Keratinocyte (primary cell): Measurements from ENCODE around the gene PRKN. TPM values are rescaled to one million over a fixed set of nuclear protein-coding genes. Genes with fewer than 3 reads are reported as not detected.

Experiments used
- DNase-seq: peaks from one replicate; pipeline ENCODE4 v3.0.0-alpha.2; 2011; ENCODE audit warnings: low read depth, missing footprints, low spot score
- FAIRE-seq: peaks from 2 replicates; lab custom pipeline; 2011; peaks lifted over from hg19 to GRCh38; lab: Jason Lieb, UNC
- H2AFZ ChIP-seq: 2 replicates; pipeline ENCODE4 v1.6.0; 2012; ENCODE audit warnings: low read length, control low read depth, inconsistent platforms; ENCODE audit not compliant: control insufficient read depth
- H3K27ac ChIP-seq: 2 replicates; pipeline ENCODE4 v1.5.1; 2011; ENCODE audit warnings: low read length; ENCODE audit not compliant: control insufficient read depth, insufficient read depth
- H3K27me3 ChIP-seq: 3 replicates; pipeline ENCODE4 v1.6.0; 2011; ENCODE audit warnings: low read length; ENCODE audit not compliant: control insufficient read depth, insufficient read depth; ENCODE audit errors: extremely low read depth
- H3K36me3 ChIP-seq, 2 experiments: 2 replicates in 1 of 2; 3 replicates in 1 of 2; pipeline ENCODE4 v1.5.1; 2011; ENCODE audit warnings: low read length in 2 of 2, mild to moderate bottlenecking in 1 of 2; ENCODE audit not compliant: control insufficient read depth in 2 of 2, insufficient read depth in 2 of 2; ENCODE audit errors: extremely low read depth in 1 of 2
- H3K4me1 ChIP-seq: 3 replicates; pipeline ENCODE4 v1.5.1; 2011; ENCODE audit warnings: low read length; ENCODE audit not compliant: control insufficient read depth, insufficient read depth; ENCODE audit errors: extremely low read depth
- H3K4me2 ChIP-seq: 3 replicates; pipeline ENCODE4 v1.6.0; 2011; ENCODE audit warnings: low read depth, low read length; ENCODE audit not compliant: control insufficient read depth, insufficient read depth; ENCODE audit errors: extremely low read depth
- H3K4me3 ChIP-seq, 3 experiments: fragments of 200-600 bp in 1 of 3; sonication (generic) in 1 of 3; 2 replicates in 2 of 3; 3 replicates in 1 of 3; pipeline ENCODE4 v1.5.1; 2011 to 2016; ENCODE audit warnings: low read length in 3 of 3, mild to moderate bottlenecking in 3 of 3, control low read depth in 2 of 3, inconsistent platforms in 1 of 3, low read depth in 1 of 3, mixed read lengths in 1 of 3, mixed run types in 1 of 3, moderate library complexity in 1 of 3; ENCODE audit not compliant: control insufficient read depth in 2 of 3, insufficient read depth in 2 of 3; ENCODE audit errors: extremely low read depth in 1 of 3
- H3K79me2 ChIP-seq: 2 replicates; pipeline ENCODE4 v1.6.0; 2012; ENCODE audit warnings: low read length; ENCODE audit not compliant: control insufficient read depth, insufficient read depth
- H3K9ac ChIP-seq: 3 replicates; pipeline ENCODE4 v1.6.0; 2011; ENCODE audit warnings: low read length; ENCODE audit not compliant: control insufficient read depth, insufficient read depth; ENCODE audit errors: extremely low read depth
- H3K9me1 ChIP-seq: 3 replicates; pipeline ENCODE4 v1.6.0; 2011; ENCODE audit warnings: low read length; ENCODE audit not compliant: control insufficient read depth, insufficient read depth; ENCODE audit errors: extremely low read depth
- H3K9me3 ChIP-seq: 2 replicates; pipeline ENCODE4 v1.5.1; 2012; ENCODE audit warnings: low read depth, low read length; ENCODE audit not compliant: control insufficient read depth
- H4K20me1 ChIP-seq: 3 replicates; pipeline ENCODE4 v1.6.0; 2011; ENCODE audit warnings: low read length; ENCODE audit not compliant: control insufficient read depth, insufficient read depth; ENCODE audit errors: extremely low read depth
- EZH2 ChIP-seq: IDR thresholded peaks from one replicate; pipeline ENCODE4 v1.6.1; 2012; ENCODE audit warnings: inconsistent platforms, mild to moderate bottlenecking, low read length, moderate library complexity
- dilution Hi-C: fragments of 300-500 bp; cut with MboI; formaldehyde crosslinking; loops from one replicate; pipeline ENCODE4 v1.7.0; 2020; ENCODE audit warnings: low sequenced_read_pairs; ENCODE audit not compliant: extremely low pct_ligation_motif_present
- polyA plus RNA-seq, 5 experiments: library from polyadenylated mRNA; depleted of rRNA in 3 of 5; stranded (reverse) in 3 of 5; stranded (forward) in 1 of 5; unstranded in 1 of 5; fragments of >200 nt; gene quantifications; 1 replicate in 1 of 5; 2 replicates in 3 of 5; 3 replicates in 1 of 5; pipeline versions ENCODE4 v1.2.1 to v1.2.3, GENCODE V29; 2011 to 2012; ENCODE audit warnings: missing spikeins in 2 of 5, low read depth in 1 of 5, low replicate concordance in 1 of 5
- TF ChIP-seq, protein P1 (sequence below), 3 experiments: IDR thresholded peaks in 1 of 3; conservative IDR thresholded peaks in 1 of 3; optimal IDR thresholded peaks in 1 of 3; 2 replicates in 2 of 3; 3 replicates in 1 of 3; pipeline versions ENCODE3 to v1.5.1; 2011; ENCODE audit warnings: low read length in 3 of 3, mild to moderate bottlenecking in 3 of 3, moderate library complexity in 2 of 3, control low read depth in 1 of 3, inconsistent platforms in 1 of 3; ENCODE audit not compliant: insufficient read depth in 2 of 3; ENCODE audit errors: extremely low read depth in 1 of 3

PRKN gene
- polyA plus RNA-seq, 1 donor (not counting 4 experiments of a cell fraction or from before 2014, with no cell fraction given), result 0.67 TPM

DNA sequence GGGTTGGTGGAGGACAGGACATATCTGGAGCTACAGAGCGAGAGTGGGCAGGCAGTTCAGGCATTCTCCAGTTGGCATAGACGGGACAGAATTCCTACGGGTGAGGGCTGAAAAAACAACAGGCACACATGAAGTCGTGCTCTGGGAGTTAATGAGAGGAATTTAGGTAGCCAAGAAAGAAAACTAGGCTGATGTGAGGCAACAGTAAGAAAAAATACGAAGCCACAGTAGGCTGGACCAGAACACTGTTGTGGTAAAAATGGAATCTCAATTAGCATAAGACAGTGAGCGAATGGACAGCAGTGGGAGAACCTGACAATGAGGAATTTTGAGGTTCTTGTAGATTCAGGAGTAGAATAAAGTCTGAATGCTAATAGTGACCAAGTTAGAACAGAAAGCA, 965.6 kb downstream of the PRKN start:
- no peaks in the 10 kb centered on the region for H4K20me1 ChIP-seq
- H3K4me2 ChIP-seq, result no peak overlapping the region
- H3K79me2 ChIP-seq, result no peaks in the 10 kb centered on the region
- H3K27ac ChIP-seq, result no peak overlapping the region
- H3K36me3 ChIP-seq, result no peaks in the 10 kb centered on the region
- no peak overlapping the region for H2AFZ ChIP-seq
- no peaks in the 10 kb centered on the region for H3K27me3 ChIP-seq
- TF ChIP-seq EZH2, result no peak
- TF ChIP-seq, protein P1, sequence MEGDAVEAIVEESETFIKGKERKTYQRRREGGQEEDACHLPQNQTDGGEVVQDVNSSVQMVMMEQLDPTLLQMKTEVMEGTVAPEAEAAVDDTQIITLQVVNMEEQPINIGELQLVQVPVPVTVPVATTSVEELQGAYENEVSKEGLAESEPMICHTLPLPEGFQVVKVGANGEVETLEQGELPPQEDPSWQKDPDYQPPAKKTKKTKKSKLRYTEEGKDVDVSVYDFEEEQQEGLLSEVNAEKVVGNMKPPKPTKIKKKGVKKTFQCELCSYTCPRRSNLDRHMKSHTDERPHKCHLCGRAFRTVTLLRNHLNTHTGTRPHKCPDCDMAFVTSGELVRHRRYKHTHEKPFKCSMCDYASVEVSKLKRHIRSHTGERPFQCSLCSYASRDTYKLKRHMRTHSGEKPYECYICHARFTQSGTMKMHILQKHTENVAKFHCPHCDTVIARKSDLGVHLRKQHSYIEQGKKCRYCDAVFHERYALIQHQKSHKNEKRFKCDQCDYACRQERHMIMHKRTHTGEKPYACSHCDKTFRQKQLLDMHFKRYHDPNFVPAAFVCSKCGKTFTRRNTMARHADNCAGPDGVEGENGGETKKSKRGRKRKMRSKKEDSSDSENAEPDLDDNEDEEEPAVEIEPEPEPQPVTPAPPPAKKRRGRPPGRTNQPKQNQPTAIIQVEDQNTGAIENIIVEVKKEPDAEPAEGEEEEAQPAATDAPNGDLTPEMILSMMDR (optimal IDR thresholded peaks at IDR 0.05 in 1 of 3, IDR thresholded peaks at IDR 0.05 in 1 of 3, conservative IDR thresholded peaks at IDR 0.05 in 1 of 3; ENCODE audit: extremely low read depth in 1 of 3, insufficient read depth in 2 of 3, low read length in 3 of 3), result no peak
- no peaks in the 10 kb centered on the region for H3K9me3 ChIP-seq
- H3K9ac ChIP-seq, result no peak overlapping the region
- no peak for FAIRE-seq
- dilution Hi-C loops, result no loop called here
- H3K4me1 ChIP-seq, result no peaks in the 10 kb centered on the region
- no peak overlapping the region for H3K4me3 ChIP-seq
- no peak for DNase-seq
- no peaks in the 10 kb centered on the region for H3K9me1 ChIP-seq

DNA sequence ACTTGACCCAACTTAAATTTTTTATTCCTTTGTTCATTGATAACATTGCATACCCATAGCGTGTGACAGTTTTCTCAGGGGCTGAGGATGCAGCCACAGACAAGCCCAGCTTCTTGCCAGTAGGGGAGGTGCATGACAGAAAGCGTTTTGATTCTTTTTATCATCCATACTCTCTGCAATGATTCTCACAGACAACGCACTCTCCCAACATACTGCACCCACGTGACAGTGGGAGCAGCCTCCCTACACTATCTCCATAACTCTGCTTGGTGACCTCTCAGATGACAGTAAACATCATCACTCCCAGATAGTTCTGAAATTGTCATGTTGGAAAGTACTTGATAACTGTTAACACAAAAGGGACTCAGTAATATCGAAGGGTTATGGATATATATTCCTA, 972.5 kb downstream of the PRKN start:
- no peaks in the 10 kb centered on the region for H3K36me3 ChIP-seq
- FAIRE-seq (no peak), DNase-seq (no peak)
- H3K27me3 ChIP-seq, result no peaks in the 10 kb centered on the region
- H3K4me3 ChIP-seq, result no peak overlapping the region
- H4K20me1 ChIP-seq, result no peaks in the 10 kb centered on the region
- H3K9ac ChIP-seq, result no peak overlapping the region
- H3K4me1 ChIP-seq, result peaks cover 2% of the 10 kb centered on the region
- no peaks in the 10 kb centered on the region for H3K9me1 ChIP-seq
- dilution Hi-C loops, result no loop called here
- H3K27ac ChIP-seq, result no peak overlapping the region
- H2AFZ ChIP-seq, result no peak overlapping the region
- TF ChIP-seq, protein P1 (optimal IDR thresholded peaks at IDR 0.05 in 1 of 3, IDR thresholded peaks at IDR 0.05 in 1 of 3, conservative IDR thresholded peaks at IDR 0.05 in 1 of 3; ENCODE audit: extremely low read depth in 1 of 3, insufficient read depth in 2 of 3, low read length in 3 of 3), result no peak
- no peak for TF ChIP-seq EZH2
- H3K9me3 ChIP-seq, result no peaks in the 10 kb centered on the region
- H3K79me2 ChIP-seq, result no peaks in the 10 kb centered on the region
- no peak overlapping the region for H3K4me2 ChIP-seq
